Large intestine (tissue), 12 donors: ENCODE measurements around the gene PRELP. TPM values are rescaled to one million over a fixed set of nuclear protein-coding genes. Genes with fewer than 3 reads are reported as not detected.

ENCODE experiments used
- DNase-seq, 2 donors: peaks; one replicate each; pipeline versions ENCODE4 v3.0.0 to v3.0.0-alpha.2; 2013
- H3K27ac ChIP-seq: one replicate; pipeline ENCODE4 v1.5.1; 2013; ENCODE audit warnings: low read length
- H3K27me3 ChIP-seq: 2 replicates; pipeline ENCODE4 v1.6.1; 2013; ENCODE audit warnings: low read length; ENCODE audit not compliant: control insufficient read depth, insufficient read depth
- H3K36me3 ChIP-seq: 2 replicates; pipeline ENCODE4 v1.6.1; 2013; ENCODE audit warnings: low read length; ENCODE audit not compliant: control insufficient read depth, insufficient read depth
- H3K4me1 ChIP-seq: one replicate; pipeline ENCODE4 v1.6.1; 2013; ENCODE audit warnings: low read length; ENCODE audit not compliant: control insufficient read depth, insufficient read depth
- H3K4me3 ChIP-seq: one replicate; pipeline ENCODE4 v1.5.1; 2013; ENCODE audit warnings: low read length
- H3K9me3 ChIP-seq: one replicate; pipeline ENCODE4 v1.6.1; 2013; ENCODE audit warnings: mild to moderate bottlenecking, low read depth, low read length, moderate library complexity; ENCODE audit not compliant: control insufficient read depth
- WGBS: methylation state at CpG from one replicate; pipeline ENCODE4 v1.1.5; 2013; ENCODE audit warnings: low lambda C conversion rate; ENCODE audit not compliant: insufficient coverage; 5-methylcytosine and 5-hydroxymethylcytosine counted together
- long read RNA-seq, 11 donors: transcript quantifications; one replicate each; lab custom pipeline, GENCODE V29; 2026
- polyA plus RNA-seq: library from polyadenylated mRNA; unstranded; fragments of 120-200 nt; gene quantifications from one replicate; pipeline ENCODE4 v1.2.1, GENCODE V29; 2013

The PRELP gene
- polyA plus RNA-seq = 4.4 TPM
- long read RNA-seq, donor 1 = 0 reads
- long read RNA-seq, donor 2, full-length matches to known transcripts = 3 of 3 reads
- long read RNA-seq, donor 2, partial matches to known transcripts = 0 of 3 reads
- long read RNA-seq, donor 2, other reads (novel, unspliced or antisense) = 0 of 3 reads
- long read RNA-seq, donor 3 = 0 reads
- long read RNA-seq, donor 4 = 0 reads
- long read RNA-seq, donor 5, full-length matches to known transcripts = 4 of 4 reads
- long read RNA-seq, donor 5, partial matches to known transcripts = 0 of 4 reads
- long read RNA-seq, donor 5, other reads (novel, unspliced or antisense) = 0 of 4 reads
- long read RNA-seq, donor 6, full-length matches to known transcripts = 2 of 8 reads
- long read RNA-seq, donor 6, partial matches to known transcripts = 6 of 8 reads
- long read RNA-seq, donor 6, other reads (novel, unspliced or antisense) = 0 of 8 reads
- long read RNA-seq, donor 7, full-length matches to known transcripts = 1 of 1 reads
- long read RNA-seq, donor 7, partial matches to known transcripts = 0 of 1 reads
- long read RNA-seq, donor 7, other reads (novel, unspliced or antisense) = 0 of 1 reads
- long read RNA-seq, donor 8, full-length matches to known transcripts = 4 of 4 reads
- long read RNA-seq, donor 8, partial matches to known transcripts = 0 of 4 reads
- long read RNA-seq, donor 8, other reads (novel, unspliced or antisense) = 0 of 4 reads
- long read RNA-seq, donor 9 = 0 reads
- long read RNA-seq, donor 10 = 0 reads
- long read RNA-seq, donor 11, full-length matches to known transcripts = 3 of 3 reads
- long read RNA-seq, donor 11, partial matches to known transcripts = 0 of 3 reads
- long read RNA-seq, donor 11, other reads (novel, unspliced or antisense) = 0 of 3 reads

DNA sequence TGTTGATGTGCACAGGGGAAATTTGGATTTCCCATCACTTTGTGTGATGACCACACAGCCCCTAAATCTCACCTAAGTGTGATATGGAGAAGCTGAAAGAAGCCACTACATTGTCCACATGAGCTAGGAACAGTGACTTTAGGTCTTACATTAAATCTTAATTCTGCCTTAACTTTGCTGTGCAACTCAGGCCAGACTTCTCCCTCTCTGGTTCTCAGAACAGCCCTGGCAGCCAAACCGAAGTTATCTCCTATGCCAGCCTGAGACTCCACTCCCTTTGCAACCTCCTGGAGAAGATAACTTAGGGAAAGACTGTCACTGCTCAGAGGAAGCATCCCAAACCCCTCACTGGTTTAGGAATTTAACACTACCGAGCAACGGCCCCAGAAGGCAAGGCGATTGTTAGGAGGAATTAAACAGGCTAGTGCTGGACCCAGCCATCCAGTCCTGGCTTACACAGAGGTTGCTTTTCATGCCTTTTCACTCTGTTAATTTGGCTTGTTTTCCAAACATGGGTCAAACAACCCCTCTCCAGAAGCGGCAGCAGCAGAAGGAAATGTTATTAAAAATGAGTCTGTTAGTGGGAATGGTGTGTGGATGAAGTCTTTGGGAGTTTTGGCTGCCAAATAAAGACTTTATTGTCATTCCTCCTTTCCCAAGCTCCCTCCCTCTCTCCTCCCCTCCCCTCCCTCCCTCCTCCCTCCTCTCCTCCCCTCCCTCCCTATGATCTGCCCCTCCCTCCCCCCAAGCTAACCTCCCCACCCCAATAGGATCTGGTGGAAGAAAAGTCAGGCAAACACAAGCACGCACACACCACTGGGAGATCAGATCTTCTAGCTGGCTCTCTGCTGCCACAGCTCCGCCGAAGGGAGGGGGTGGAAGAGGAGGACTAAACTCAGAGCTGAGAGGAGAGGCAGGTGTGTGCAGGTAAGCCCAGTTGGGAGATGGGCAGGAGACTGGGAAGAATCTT is at the start of gene PRELP:
Gene PRELP (plus strand): TSS at position 795 of the 970 bp plus-strand sequence. CDS start 7,379 bp downstream, outside the sequence.
- Histone ChIP-seq H3K27ac (peak within 1 kb of the TSS; percentile 25), H3K9me3 (no peaks in the 10 kb centered on the region), H3K4me3 (no peak within 1 kb of the TSS), H3K36me3 (no peaks in the 10 kb centered on the region), H3K4me1 (no peaks in the 10 kb centered on the region), H3K27me3 (peaks cover 2% of the 10 kb centered on the region)
- no CpG with 5 or more reads among the region's 8 CpGs for WGBS
- peak in 1 of 2 donors; percentile 44 for DNase-seq

DNA sequence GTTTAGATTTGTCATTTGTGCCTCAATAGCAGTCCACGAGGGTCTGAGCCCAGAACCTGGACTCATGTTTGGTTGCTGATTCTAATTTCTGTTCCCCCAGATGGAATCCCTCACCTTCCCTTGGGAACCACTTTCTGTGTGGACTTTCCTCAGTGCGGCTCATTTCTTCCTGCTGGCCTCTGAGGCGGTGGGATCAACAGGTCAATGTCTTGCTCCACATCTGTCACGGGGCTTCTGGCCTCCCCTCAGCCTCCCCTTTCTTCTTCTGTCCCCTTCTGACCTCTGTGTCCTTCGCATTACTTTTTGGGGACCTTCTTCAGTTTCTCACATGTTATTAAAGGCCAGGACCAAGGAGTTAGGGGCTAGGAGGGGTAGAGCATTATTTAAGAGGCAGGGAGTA is 49.2 kb upstream of the PRELP start:
- Histone ChIP-seq H3K27ac (peak overlapping the region; percentile 93), H3K4me3 (peak overlapping the region; percentile 2), H3K27me3 (no peaks in the 10 kb centered on the region), H3K4me1 (peaks cover 43% of the 10 kb centered on the region), H3K36me3 (no peaks in the 10 kb centered on the region), H3K9me3 (no peaks in the 10 kb centered on the region)
- DNase-seq = peak; percentile 47 to 76
- no CpG with 5 or more reads among the region's 5 CpGs for WGBS

DNA sequence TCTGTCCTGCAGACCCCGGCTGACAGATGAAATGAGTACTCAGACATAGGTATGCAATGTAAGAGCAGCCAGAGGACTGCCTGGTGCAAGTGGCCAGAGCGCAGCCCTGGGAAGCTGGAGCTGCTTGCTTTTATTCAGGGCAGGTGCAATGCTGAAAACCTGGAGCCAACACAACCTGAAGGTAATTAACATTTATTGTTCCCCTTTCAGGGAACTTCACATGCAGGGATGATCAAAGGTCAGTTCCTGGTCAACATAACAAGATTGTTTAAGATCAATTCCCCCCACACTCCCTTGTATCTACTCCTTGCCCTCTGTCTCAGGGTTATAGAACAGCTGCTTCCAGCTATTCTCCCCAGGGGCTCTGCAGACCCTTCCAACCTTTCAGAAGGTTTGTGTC is 48.7 kb upstream of the PRELP start:
- peak overlapping the region; percentile 93 for H3K27ac ChIP-seq
- H3K9me3 ChIP-seq = no peaks in the 10 kb centered on the region
- DNase-seq = peak; percentile 87 to 95
- H3K4me1 ChIP-seq = peaks cover 43% of the 10 kb centered on the region
- no peaks in the 10 kb centered on the region for H3K27me3 ChIP-seq
- peak overlapping the region; percentile 51 for H3K4me3 ChIP-seq
- WGBS = no CpG with 5 or more reads among the region's 2 CpGs
- H3K36me3 ChIP-seq = no peaks in the 10 kb centered on the region

DNA sequence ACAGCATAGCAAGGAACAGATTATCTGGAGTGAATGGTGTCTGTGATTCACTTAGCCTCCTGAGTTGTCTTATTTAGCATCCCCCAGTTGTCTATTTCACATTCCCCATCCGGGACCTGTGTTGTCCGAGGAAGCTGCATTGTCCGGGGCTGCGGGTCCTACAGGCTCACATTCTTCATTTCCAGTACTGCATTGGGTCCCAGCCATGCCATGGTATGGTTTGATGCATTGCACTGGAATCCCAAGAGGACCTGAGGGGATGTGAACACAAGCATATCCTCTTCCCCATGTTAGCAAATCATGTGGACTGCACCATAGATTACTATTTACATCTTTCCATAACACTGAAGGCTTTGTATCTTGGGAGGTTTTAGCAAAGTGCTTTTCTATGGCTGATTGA is 48.2 kb upstream of the PRELP start:
- WGBS = no CpG with 5 or more reads among the region's 4 CpGs
- DNase-seq = no peak
- Histone ChIP-seq H3K4me3 (peak overlapping the region; percentile 51), H3K36me3 (no peaks in the 10 kb centered on the region), H3K9me3 (no peaks in the 10 kb centered on the region), H3K27ac (peak overlapping the region; percentile 93), H3K27me3 (no peaks in the 10 kb centered on the region), H3K4me1 (peaks cover 46% of the 10 kb centered on the region)

DNA sequence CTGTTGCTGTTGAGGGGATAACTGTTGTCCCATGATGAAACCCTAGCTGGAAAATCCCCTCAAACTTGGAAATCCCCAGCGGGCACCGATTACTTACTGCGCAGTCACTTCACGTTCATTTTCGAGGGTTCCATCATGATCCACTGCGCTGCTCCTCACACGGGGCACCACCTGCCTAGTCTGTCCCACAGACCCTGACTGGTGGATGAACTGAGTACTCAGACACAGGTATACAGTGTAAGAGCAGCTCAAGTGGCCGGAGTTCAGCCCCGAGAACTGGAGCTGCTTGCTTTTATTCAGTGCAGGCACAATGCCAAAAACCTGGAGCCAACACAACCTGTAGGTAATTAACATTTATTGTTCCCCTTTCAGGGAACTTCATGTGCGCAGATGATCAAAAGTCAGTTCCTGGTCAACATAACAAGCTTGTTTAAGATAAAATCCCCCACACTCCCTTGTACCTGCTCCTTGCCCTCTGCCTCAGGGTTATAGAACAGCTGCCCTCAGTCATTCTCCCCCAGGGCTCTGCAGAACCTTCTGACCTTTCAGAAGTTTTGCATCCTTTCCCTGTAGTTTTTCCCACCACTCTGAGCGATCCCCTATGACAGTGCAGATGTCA is 46.5 kb upstream of the PRELP start:
- peak overlapping the region; percentile 93 for H3K27ac ChIP-seq
- WGBS = no CpG with 5 or more reads among the region's 11 CpGs
- H3K27me3 ChIP-seq = no peaks in the 10 kb centered on the region
- no peaks in the 10 kb centered on the region for H3K9me3 ChIP-seq
- no peaks in the 10 kb centered on the region for H3K36me3 ChIP-seq
- H3K4me1 ChIP-seq = peaks cover 46% of the 10 kb centered on the region
- peak; percentile 84 to 94 for DNase-seq
- H3K4me3 ChIP-seq = peak overlapping the region; percentile 51

DNA sequence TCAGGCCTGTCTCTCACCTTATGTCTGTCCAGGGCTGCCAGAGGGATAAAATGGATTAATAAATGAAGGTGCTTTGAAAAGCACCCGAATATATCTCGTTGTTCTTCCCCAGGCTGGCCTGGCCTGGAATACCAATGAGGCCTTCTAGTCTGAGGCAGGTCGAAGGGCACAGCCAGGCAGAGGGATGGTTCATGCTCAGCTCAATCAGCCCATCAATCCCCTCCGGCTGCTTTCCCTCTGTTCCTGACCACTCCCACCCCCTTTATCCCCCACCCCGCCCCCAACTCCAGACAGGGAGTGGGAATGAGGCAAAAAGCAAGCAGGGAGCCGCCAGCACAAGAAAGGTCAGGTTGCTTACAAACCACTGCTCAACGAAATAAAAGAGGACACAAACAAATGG is 40.0 kb upstream of the PRELP start:
- Histone ChIP-seq H3K27ac (no peak overlapping the region), H3K9me3 (no peaks in the 10 kb centered on the region), H3K27me3 (no peaks in the 10 kb centered on the region), H3K36me3 (no peaks in the 10 kb centered on the region), H3K4me3 (no peak overlapping the region), H3K4me1 (peaks cover 25% of the 10 kb centered on the region)
- no peak for DNase-seq
- 100% methylated on average over 1 of the region's 7 CpGs for WGBS

DNA sequence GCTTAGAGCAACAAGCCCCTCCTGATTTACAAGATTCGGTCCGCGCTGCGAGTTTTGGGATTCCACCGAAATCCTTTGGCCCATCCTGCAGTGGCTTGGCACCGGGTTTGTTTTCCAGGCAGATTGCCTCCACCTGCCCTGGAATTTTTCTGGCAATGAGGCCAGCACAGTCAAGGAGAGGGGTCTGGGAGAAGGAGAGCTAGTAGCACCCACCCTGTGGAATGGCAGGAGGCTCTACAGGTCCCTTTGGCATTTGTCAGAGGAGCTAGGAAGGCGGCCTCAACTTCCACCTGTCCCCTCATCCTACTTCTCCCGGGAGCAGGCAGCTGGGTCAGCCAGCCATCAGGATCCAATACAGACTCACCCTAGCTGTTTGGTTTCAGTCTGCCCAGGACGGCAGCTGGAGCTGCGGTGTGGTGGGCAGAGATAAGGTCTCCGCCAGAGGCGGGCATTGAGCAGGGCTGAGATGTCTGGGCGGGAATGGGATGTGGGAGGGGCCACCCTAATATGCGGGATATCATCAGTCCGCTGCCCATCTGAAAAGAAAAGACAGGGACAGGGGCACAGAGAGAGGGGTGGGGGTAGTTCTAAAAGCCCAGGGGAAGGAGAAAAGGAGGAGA is 37.8 kb upstream of the PRELP start:
- Histone ChIP-seq H3K4me1 (peaks cover 28% of the 10 kb centered on the region), H3K9me3 (no peaks in the 10 kb centered on the region), H3K27me3 (no peaks in the 10 kb centered on the region), H3K27ac (no peak overlapping the region), H3K36me3 (no peaks in the 10 kb centered on the region), H3K4me3 (no peak overlapping the region)
- WGBS = 84% methylated on average over 4 of the region's 15 CpGs
- no peak for DNase-seq

DNA sequence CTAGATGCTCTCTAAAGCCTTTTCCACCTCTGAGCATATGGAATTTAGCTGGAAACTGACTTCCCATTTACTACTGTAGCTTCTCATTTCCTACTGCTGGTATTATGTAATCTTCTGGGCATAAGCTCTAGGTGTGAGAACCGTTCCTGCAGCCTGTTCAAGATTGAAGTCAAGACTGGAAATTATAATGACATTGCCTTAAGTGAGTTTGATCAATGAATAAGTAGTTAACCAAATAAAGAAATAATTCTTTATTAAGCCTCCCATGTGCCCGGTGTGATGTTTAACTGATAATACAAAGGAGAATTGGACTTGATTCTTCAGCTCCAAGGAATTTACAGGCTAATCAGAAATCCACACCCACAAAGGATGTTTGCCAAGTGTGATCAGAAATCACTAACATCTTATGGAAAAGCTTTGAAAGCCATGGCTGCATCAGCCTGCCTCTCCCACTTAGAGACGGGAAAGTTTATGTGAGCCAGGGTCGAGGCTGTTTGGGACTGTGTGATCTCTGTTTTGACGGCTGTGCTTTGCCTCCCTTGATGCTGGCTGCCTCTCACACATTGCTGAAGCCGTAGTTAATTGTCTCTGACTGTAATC is 36.4 kb upstream of the PRELP start:
- peak in 1 of 2 donors; percentile 63 for DNase-seq
- peaks cover 37% of the 10 kb centered on the region for H3K4me1 ChIP-seq
- no peaks in the 10 kb centered on the region for H3K36me3 ChIP-seq
- no peaks in the 10 kb centered on the region for H3K9me3 ChIP-seq
- H3K4me3 ChIP-seq = no peak overlapping the region
- peak overlapping the region; percentile 13 for H3K27ac ChIP-seq
- WGBS = no CpG with 5 or more reads among the region's 6 CpGs
- H3K27me3 ChIP-seq = no peaks in the 10 kb centered on the region

DNA sequence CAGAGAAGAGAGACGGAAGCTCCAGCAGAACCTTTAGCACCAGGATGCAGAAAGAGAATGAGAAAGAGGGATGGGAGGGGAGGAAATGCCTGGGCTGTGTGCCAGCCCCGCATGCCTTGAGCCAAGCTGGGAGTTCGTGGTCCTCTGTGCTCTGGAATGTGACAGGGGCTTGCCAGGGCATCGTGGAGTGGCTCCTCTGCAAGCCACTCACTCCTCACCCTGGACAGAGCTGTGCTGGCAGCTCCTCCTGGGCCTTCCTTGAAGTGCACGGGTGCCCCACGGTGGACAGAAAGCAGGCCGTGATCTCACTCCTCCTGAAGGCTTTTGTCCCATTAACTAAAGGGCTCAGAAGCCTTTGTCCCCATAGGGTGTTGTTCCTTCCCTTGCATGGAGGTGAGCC is 34.8 kb upstream of the PRELP start:
- peak; percentile 77 to 78 for DNase-seq
- Histone ChIP-seq H3K36me3 (no peaks in the 10 kb centered on the region), H3K27ac (peak overlapping the region; percentile 30), H3K4me1 (peaks cover 44% of the 10 kb centered on the region), H3K9me3 (peaks cover 8% of the 10 kb centered on the region), H3K27me3 (no peaks in the 10 kb centered on the region), H3K4me3 (no peak overlapping the region)
- WGBS = no CpG with 5 or more reads among the region's 7 CpGs
